ENCODE measurements around the gene LY86. TPM values are rescaled to one million over a fixed set of nuclear protein-coding genes. Genes with fewer than 3 reads are reported as not detected.

The LY86 gene
- total and polyA plus RNA-seq, 4 donors = 5.2 to 12.4 (median 9.6) TPM

GRCh38 chr6:6648692-6649343 is 60.3 kb downstream of the LY86 start:
- Histone ChIP-seq H3K36me3 (ENCODE audit: control insufficient read depth in 4 of 4, insufficient read depth in 4 of 4, low read length in 4 of 4) (no peaks in the 10 kb centered on the region), H3K27me3 (ENCODE audit: control insufficient read depth in 3 of 3, insufficient read depth in 3 of 3, low read length in 2 of 3) (no peaks in the 10 kb centered on the region), H3K4me3 (no peak overlapping the region), H3K27ac (ENCODE audit: low read depth in 1 of 2, low read length in 1 of 2) (no peak overlapping the region), H3K9me3 (ENCODE audit: control insufficient read depth in 4 of 4, insufficient read depth in 3 of 4, low read length in 3 of 4) (peaks cover 0 to 4% (median under 1%) of the 10 kb centered on the region in 4 donors), H3K4me1 (ENCODE audit: control insufficient read depth in 5 of 5, insufficient read depth in 5 of 5, low read length in 5 of 5) (peaks cover 0 to 7% (median 0%) of the 10 kb centered on the region in 5 donors), H3K9ac (ENCODE audit: insufficient read depth in 1 of 2, low read length in 2 of 2) (no peak overlapping the region)
- no peak for TF ChIP-seq CTCF (IDR thresholded peaks at IDR 0.05; ENCODE audit: control extremely low read depth, extremely low read depth)
- WGBS, 2 donors = 72 to 89% methylated on average over 5 of the region's 5 CpGs
- ATAC-seq (ENCODE audit: insufficient read depth, low FRiP score) (no peak), DNase-seq (no peak)

- WGBS, 2 donors = 95% methylated on average over 7 of the region's 7 CpGs
- no peak overlapping the region for H3K27ac ChIP-seq (ENCODE audit: low read depth in 1 of 2, low read length in 1 of 2)
- no peak overlapping the region for H3K4me3 ChIP-seq
- H3K4me1 ChIP-seq (ENCODE audit: control insufficient read depth in 5 of 5, insufficient read depth in 5 of 5, low read length in 5 of 5) = peaks cover 0 to 14% (median 0%) of the 10 kb centered on the region in 5 donors
- ATAC-seq (ENCODE audit: insufficient read depth, low FRiP score) (no peak), DNase-seq (no peak)
- no peaks in the 10 kb centered on the region for H3K27me3 ChIP-seq (ENCODE audit: control insufficient read depth in 3 of 3, insufficient read depth in 3 of 3, low read length in 2 of 3)
- H3K9ac ChIP-seq (ENCODE audit: insufficient read depth in 1 of 2, low read length in 2 of 2) = no peak overlapping the region
- TF ChIP-seq CTCF (IDR thresholded peaks at IDR 0.05; ENCODE audit: control extremely low read depth, extremely low read depth) = no peak
- peaks cover 0 to 4% (median under 1%) of the 10 kb centered on the region in 4 donors for H3K9me3 ChIP-seq (ENCODE audit: control insufficient read depth in 4 of 4, insufficient read depth in 3 of 4, low read length in 3 of 4)
- no peaks in the 10 kb centered on the region for H3K36me3 ChIP-seq (ENCODE audit: control insufficient read depth in 4 of 4, insufficient read depth in 4 of 4, low read length in 4 of 4)
Measured at GRCh38 chr6:6649824-6650349, 61.4 kb downstream of the LY86 start.

- H3K4me3 ChIP-seq = no peak overlapping the region
- no peak overlapping the region for H3K27ac ChIP-seq (ENCODE audit: low read depth in 1 of 2, low read length in 1 of 2)
- TF ChIP-seq CTCF (IDR thresholded peaks at IDR 0.05; ENCODE audit: control extremely low read depth, extremely low read depth) = no peak
- ATAC-seq (ENCODE audit: insufficient read depth, low FRiP score) = no peak
- no peak overlapping the region for H3K9ac ChIP-seq (ENCODE audit: insufficient read depth in 1 of 2, low read length in 2 of 2)
- H3K27me3 ChIP-seq (ENCODE audit: control insufficient read depth in 3 of 3, insufficient read depth in 3 of 3, low read length in 2 of 3) = no peaks in the 10 kb centered on the region
- no peaks in the 10 kb centered on the region for H3K36me3 ChIP-seq (ENCODE audit: control insufficient read depth in 4 of 4, insufficient read depth in 4 of 4, low read length in 4 of 4)
- no peak for DNase-seq
- H3K9me3 ChIP-seq (ENCODE audit: control insufficient read depth in 4 of 4, insufficient read depth in 3 of 4, low read length in 3 of 4) = peaks cover 0 to 4% (median under 1%) of the 10 kb centered on the region in 4 donors
- peaks cover 0 to 14% (median 0%) of the 10 kb centered on the region in 5 donors for H3K4me1 ChIP-seq (ENCODE audit: control insufficient read depth in 5 of 5, insufficient read depth in 5 of 5, low read length in 5 of 5)
Measured at GRCh38 chr6:6650839-6651238, 62.3 kb downstream of the LY86 start.

Measured in lung (tissue), 12 donors.